Measurements from ENCODE around the gene ITGA4.

DNA sequence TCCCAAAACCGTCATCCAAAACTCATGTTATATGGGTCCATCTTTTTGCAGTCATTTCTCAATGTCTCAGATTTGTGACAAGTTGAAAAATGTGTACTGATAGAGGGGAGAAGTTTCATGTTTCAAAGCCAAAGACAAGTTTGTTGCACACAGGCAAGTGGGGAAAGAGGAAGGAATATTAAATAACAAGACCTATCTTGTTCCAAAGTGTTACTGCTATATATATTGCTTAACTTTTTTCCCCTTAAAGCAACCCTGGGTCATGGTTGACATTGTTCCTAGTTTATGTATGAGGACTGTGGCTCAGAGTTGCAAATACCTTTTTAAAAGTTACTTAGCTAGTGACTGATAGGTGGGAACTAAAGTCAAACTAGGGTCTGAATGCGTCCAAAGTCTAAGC lies 1.7 kb downstream of the ITGA4 start:
- TF ChIP-seq, protein P1, sequence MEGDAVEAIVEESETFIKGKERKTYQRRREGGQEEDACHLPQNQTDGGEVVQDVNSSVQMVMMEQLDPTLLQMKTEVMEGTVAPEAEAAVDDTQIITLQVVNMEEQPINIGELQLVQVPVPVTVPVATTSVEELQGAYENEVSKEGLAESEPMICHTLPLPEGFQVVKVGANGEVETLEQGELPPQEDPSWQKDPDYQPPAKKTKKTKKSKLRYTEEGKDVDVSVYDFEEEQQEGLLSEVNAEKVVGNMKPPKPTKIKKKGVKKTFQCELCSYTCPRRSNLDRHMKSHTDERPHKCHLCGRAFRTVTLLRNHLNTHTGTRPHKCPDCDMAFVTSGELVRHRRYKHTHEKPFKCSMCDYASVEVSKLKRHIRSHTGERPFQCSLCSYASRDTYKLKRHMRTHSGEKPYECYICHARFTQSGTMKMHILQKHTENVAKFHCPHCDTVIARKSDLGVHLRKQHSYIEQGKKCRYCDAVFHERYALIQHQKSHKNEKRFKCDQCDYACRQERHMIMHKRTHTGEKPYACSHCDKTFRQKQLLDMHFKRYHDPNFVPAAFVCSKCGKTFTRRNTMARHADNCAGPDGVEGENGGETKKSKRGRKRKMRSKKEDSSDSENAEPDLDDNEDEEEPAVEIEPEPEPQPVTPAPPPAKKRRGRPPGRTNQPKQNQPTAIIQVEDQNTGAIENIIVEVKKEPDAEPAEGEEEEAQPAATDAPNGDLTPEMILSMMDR (IDR thresholded peaks at IDR 0.05; ENCODE audit: insufficient read depth, low read depth, low read length): no peak
- TF ChIP-seq EZH2 (IDR thresholded peaks at IDR 0.05; ENCODE audit: insufficient read depth, low read length): no peak
